ENCODE results near the gene FADD.
"Not testable (repeated sequence)": the region's sequence is repeated elsewhere in the genome, so short reads cannot be mapped to it uniquely, and the experiment has no call there.

The FADD gene

DNA sequence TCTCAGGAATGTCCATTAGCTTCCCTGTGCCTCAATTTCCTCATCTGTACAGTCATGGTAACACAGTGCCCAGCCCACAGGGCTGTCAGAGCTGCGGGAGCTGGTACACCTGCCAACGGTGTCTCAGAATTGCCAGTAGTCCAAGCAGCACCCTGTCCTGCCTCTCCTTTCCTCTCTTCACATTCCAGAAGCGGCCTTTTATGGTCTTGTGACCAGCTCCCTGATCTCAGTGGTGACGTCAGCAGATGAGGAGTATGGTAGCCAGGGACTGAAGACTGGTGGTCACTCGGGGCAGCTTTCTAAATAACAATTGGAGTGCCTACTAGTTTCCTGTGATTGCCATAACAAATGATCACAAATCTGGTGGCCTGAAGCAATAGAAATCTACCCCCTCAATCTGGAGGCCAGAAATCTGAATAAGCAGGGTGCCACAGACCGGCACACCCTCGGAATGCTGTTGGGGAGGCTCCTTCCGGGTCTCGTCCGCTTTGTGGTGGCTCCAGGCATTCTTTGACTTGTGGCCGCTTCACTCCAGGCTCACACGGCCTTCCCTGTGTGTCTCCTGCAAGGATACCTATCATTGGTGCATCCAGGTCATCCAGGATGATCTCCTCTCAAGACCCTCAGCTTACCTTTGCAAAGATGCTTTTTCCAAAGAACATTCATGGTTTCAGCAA, 2.1 kb downstream of the FADD start:
- DNase-seq (ENCODE audit: low read depth) = no peak

DNA sequence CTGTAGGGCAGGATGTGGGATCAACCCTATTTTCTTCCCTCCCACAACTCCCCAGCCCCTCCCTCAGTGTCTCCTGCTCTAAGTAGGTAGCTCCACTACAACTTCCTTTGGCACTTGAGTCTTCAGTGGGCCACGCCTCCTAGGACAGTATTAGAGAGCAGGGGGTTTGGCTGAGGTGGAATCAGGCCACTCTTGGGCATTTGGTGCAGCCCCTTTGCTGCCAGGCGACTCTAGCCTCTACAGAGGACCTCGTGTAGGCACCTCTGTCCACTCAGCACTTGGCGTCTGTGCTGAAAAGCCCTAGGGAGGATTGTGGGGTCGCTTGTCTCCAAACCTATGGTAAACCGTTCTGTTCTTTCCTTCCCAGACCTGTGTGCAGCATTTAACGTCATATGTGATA, 2.7 kb downstream of the FADD start:
- DNase-seq (ENCODE audit: low read depth) = no peak

DNA sequence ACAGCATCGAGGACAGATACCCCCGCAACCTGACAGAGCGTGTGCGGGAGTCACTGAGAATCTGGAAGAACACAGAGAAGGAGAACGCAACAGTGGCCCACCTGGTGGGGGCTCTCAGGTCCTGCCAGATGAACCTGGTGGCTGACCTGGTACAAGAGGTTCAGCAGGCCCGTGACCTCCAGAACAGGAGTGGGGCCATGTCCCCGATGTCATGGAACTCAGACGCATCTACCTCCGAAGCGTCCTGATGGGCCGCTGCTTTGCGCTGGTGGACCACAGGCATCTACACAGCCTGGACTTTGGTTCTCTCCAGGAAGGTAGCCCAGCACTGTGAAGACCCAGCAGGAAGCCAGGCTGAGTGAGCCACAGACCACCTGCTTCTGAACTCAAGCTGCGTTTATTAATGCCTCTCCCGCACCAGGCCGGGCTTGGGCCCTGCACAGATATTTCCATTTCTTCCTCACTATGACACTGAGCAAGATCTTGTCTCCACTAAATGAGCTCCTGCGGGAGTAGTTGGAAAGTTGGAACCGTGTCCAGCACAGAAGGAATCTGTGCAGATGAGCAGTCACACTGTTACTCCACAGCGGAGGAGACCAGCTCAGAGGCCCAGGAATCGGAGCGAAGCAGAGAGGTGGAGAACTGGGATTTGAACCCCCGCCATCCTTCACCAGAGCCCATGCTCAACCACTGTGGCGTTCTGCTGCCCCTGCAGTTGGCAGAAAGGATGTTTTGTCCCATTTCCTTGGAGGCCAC, 3.3 kb downstream of the FADD start:
- no peak for DNase-seq (ENCODE audit: low read depth)

DNA sequence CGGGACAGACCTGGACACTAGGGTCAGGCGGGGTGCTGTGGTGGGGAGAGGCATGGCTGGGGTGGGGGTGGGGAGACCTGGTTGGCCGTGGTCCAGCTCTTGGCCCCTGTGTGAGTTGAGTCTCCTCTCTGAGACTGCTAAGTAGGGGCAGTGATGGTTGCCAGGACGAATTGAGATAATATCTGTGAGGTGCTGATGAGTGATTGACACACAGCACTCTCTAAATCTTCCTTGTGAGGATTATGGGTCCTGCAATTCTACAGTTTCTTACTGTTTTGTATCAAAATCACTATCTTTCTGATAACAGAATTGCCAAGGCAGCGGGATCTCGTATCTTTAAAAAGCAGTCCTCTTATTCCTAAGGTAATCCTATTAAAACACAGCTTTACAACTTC, 3.9 kb downstream of the FADD start:
- DNase-seq (ENCODE audit: low read depth) = no peak

DNA sequence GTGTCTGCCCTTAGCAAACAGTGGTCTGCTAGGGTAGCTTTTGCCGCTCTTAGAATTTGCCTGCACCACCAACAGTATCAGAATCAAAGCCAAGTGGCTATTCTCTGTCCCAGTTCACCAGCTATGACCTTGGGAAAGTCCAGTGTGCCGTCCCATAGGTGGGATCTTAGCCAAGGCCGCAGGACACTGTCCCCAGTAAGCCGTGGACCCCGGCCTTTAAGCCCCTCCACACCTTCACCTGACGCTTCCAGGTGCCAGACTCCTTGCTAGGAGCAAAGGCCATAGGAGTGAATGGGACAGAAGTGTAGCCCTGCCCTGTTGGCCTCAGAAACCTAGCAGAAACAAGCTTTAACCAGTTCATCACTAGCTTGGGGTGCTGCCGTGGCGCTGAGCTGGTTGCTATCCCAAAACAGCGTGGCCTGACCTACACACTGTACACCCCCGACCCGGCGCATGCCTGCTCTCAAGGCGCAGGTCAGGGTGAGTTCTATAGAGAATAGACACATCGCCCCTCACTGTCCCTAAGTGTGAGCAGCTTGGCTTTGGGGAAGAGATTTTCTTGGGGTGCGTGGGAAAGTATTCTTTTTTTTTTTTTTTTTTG, 4.5 kb downstream of the FADD start:
- DNase-seq (ENCODE audit: low read depth) = no peak

DNA sequence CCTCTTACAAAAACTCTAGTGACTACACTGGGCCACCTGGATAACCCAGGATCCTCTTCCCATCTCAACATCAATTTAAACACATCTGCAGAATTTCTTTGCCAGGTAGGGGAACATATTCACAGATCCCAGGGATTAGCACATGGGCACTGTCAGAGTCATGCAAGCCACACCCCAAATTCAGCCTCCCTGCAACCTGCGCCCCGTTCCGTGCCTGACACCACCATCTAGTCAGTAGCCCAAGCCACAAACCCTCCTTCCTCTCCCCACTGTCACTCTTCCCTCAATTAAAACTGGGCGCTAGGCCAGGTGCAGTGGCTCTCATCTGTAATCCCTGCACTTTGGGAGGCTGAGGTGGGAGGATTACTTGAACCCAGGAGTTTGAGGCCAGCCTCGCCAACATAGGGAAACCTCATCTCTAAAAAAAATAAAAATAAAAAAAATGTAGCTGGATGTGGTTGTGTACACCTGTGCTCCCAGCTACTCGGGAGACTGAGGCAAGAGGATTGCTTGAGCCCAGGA, 6.4 kb downstream of the FADD start:
- DNase-seq (ENCODE audit: low read depth) = no peak

DNA sequence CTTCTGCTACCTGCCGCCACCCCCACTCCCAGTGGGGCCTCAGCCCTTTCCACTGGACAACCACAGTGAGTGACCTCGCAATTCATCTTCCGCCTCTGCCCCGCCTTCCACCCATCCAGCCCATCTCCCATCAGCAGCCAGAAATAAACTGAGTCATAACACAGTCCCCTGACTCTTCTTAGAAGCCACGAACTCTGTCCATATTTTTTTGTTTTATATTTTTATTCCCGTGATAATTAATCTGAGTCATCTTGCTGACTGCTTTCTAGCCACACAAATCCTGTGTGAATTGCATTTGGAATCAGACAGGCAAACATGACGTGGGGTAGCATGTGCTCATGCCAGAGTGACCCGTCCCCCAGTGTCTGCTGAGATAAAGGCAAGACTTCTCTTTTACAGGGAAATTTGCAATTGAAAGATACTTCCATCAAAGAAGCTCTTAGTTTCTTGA, 7.0 kb downstream of the FADD start:
- peak; percentile 93 for DNase-seq (ENCODE audit: low read depth)

DNA sequence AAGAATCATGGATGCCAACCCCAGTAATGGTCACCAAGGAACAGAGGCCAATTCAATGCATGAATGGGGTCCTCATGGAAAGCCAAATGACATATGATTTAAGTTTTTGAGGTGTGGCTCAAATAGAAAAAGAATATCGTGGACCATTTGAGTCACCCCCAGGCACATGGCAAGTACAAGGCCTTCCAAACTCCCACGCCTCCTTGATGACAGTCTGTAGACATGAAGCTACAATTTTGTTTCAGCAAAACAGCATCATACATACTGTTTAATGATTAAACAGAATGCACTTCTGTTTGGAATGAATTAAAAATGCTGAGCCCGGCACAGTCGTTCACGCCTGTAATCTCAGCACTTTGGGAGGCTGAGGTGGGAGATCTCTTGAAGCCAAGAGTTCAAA, 7.4 kb downstream of the FADD start:
- DNase-seq (ENCODE audit: low read depth) = peak; percentile 41

DNA sequence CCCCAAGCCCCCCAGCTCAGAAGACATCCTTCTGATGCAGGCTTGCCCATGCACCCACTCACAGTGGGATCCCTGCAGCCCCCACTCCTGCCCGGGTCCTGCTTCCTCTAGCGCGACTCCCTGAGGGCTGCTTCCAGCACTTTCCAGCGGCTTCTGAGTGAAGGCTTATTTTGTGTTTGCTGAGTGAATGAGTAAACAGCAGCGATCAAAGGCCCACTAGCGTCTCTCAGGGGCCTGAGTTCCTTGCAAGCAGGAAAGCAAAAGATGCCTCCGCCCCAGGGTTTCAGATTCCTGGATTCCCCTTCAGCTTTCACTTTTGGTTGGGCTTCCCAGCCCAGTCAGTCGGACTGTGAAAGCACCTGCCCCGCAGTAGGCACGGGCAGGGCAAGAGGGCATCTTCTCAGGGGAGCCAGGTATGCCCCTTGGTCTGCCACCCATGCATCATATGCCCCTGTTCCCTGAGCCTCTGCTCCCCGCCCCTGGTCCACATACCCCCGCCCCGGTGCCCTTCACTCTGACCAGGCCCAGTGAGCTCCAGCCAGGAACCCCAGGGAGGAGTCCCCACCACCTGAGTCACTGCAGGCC, 9.2 kb downstream of the FADD start:
- no peak for DNase-seq (ENCODE audit: low read depth)

DNA sequence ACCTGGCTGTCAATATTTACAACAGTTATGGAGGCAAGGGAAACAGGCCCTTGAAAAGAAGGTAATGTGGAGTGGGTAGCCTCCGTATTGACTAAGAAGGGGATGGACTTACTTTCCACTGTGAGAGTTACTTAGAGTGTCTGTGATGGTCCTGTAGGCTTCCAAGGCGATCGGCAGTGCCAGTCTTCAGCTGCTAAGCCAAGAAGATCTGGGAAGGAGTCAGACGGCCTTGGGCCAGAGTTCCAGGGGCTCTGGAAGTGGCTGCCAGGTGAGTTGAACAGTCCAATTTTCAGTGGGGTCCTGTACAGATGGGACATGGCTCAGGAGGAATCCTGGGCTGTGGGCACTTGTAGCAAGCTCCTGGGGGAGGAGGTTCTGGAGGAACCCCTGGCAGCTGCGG, 14.3 kb downstream of the FADD start:
- DNase-seq (ENCODE audit: low read depth) = not testable (repeated sequence)

DNA sequence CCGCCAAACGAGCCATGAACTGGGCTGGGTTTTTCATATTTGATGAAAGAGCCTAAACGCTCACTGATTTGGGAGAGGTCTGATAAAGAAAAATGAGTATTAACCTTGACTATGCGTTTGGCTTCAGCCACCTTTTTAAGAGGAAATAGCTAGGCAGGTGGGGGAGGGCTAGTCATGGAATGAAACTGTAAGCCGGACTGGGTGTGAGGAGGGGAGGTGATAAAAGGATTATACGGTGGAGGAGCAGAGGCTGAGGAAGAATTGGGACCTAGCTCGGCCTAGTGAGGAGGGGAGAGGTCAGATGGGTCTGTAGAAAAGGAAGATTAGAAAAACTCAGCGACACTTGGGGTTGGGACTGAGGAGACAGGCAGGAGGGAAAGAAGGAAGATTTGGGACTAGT, 15.0 kb downstream of the FADD start:
- not testable (repeated sequence) for DNase-seq (ENCODE audit: low read depth)

DNA sequence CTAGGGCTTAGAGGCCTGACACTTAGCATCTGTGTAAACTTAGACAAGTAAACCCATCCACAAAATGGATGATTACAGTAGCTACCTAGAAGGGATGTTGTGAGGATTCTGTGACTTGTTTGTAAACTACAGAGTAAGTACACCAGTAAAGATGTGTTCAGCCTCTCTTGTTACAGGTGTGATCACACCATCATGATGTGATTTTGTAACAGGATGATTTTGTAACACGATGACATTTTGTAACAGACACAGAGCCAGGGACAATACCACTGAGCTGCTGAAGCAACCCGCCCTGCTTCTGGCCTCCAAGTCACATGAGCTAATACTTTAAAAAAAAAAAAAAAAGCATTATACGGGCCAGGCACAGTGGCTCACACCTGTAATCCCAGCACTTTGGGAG, 17.0 kb downstream of the FADD start:
- no peak for DNase-seq (ENCODE audit: low read depth)

DNA sequence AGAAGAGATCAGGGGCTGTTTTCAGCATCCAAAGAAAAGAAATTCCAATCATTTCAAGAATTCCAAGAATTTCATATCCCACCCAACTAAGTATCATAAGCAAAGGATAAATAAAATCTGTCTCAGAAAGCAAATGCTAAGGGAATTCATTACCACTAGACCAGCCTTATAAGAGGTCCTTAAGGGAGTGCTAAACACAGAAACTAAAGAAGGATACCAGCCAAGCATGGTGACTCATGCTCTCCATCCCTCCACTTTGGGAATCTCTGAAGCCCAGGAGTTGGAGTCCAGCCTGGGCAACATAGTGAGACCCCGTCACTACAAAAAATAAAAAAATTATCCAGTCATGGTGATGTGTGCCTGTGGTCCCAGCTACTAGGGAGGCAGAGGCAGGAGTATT, 17.8 kb downstream of the FADD start:
- DNase-seq (ENCODE audit: low read depth) = no peak

DNA sequence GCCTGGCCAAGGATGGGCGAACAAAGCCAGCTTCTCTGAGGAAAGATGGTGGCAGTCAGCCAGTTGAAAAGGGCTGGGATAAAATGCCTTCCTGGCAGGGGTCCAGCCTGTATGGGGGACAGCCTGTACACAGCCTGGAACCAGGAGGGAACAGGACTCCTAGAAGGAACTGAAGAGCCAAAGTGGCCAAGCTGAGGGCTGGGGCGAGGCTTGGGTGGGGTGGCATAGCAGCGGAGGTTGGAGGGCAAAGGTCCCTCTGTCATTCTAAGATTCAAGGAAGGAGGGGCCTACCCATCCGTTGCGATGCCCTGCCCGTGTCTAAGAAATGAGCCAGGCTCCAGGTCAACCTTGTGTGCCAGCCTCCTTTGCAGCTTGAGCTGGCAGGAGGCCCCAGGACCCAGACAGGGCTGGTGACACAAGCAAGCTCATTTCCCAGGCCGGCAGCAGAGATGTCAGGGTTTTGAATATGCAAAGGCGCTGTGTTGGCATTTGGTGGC, 22.6 kb downstream of the FADD start:
- no peak for DNase-seq (ENCODE audit: low read depth)

DNA sequence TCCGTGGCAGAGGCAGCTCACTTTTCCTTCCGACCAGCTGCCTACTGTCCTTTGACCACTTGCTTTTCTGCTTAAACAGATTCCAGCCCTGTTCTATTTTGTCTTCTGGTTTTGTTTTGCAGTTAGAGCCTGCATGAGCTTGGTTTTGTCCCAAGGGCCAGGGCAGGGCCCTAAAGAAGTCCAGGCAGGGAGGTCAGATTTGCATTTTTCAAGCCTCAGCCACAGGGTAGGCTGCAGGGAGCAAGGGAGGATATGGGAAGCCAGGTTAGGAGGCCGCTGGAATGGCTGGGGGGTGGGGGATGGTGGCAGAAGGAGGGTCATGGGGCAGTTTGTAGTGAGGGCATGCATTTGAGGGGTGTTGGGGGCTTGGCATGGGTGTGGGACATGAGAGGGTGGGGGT, 23.1 kb downstream of the FADD start:
- no peak for DNase-seq (ENCODE audit: low read depth)

DNA sequence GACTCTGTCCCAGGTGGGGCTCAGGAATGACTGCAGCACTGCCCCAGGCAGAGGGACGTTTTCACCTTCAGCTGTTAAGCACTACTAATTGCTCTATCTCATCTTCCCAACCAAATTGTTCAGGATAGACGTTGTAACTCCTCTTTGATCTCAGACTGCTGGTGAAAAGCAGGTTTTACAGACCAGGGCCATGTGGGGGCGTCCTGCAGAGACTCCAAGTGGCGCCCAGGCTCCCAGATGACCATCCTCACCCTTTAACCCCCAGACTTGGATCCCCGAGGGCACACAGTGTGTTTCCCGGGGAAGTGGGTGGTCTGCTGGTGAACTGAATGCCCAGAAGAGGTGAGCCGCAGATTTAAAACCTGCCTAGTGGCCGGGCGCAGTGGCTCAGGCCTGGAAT, 23.9 kb downstream of the FADD start:
- no peak for DNase-seq (ENCODE audit: low read depth)

DNA sequence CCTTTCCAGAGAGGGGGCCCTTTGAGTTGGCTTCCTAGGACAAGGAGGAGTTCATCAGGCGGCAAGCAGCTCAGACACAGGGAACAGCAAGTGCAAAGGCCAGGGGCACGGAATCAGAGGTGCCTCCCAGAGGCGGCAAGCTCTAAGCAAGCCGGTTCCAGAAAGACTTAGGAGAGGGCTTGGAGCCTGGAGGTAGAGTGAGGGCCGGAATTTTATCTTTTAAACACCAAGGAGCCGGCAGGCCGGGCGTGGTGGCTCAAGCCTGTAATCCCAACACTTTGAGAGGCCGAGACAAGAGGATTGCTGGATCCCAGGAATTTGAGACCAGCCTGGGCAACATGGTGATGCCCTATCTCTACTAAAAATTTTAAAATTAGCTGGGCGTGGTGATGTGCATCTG, 26.6 kb downstream of the FADD start:
- DNase-seq (ENCODE audit: low read depth) = no peak

DNA sequence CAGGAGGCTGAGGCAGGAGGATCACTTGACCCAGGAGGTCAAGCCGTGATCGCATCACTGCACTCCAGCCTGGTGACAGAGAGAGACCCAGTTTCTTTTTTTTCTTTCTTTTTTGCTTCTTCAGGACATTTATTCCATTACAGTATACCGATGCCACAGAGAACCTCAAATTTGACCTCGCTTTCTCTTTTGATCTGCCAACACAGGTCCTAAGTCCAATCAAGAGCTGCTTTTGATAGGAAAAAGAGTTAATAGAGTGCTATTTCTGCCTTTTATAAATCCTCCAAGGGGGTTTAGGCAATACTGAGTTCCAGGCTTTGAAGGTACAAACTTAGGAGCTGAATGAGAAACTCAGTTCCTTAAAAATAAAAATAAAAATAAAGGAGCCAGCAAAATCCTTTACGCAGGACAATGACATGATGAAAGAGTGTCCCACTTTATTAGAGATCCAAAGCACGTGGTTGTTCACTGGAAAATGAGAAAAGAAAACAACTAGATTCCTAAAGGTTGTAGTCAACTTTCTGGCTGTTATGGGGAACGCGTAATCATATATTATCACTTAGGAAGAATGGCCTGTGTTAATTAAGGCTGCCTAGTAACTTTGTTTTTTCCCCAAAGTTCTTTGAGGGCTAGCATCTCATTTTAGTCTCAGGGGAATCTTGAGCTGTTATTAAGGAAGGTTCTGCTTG, 27.2 kb downstream of the FADD start:
- DNase-seq (ENCODE audit: low read depth) = no peak

DNA sequence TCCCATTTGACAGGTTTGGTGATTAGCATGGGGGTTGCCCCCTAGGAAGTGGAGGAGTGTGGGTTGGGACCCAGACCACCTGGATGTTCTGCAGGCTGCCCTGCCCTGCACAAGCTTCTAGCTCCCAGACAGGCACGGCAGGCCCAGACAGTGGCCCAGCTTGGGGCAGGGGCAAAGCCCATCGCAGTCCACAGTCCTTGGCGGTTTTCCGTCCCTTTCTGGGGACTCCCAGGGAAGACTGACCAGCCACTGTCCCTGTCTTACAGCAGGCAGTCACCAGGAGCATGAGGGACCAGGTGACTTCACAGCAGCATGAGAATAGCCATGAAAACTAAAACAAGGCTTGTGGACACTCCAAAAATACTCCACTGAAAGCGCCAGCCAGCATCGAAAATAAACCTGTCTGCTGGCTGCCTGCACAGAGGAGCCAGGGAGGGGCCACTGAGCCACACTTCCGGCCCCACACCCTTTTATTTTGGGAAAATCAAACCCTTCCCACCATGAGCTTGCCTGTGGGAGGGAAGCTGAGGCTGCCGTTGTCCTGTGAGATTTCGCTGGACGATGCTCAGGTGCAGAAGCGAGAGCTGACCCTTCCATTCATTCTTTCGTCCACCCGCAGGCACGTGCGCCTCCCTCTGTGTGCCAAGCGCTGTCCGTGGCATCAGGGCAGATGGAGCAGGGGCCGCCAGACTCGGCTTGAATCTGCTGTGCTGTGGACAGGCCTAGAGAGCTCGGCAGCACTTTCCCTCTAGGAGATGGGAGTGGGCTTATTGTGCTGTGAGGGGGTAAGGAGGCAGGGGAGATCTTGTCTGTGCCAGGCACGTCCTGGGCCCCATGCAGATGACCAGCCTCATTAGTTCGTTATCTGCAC, 28.0 kb downstream of the FADD start:
- DNase-seq (ENCODE audit: low read depth) = no peak

DNA sequence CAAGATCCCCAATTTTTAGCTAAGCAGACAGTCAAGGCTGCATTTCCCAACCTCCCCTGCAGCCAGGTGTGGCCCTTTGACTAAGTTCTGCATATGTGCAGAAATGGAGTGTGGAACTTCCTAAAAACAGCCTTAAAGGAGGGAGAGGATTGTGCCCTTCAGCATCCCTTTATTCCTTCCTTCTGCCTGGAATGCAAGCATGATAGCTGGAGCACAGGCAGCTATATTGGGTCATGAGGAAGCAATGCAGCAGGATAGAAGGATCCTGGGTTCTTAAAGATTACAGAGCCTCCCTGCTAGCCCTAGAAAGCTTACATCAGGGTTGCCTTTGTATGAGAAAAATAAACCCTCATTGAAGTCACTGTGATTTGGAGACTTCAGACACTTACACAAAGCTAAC, 29.9 kb downstream of the FADD start:
- no peak for DNase-seq (ENCODE audit: low read depth)

DNA sequence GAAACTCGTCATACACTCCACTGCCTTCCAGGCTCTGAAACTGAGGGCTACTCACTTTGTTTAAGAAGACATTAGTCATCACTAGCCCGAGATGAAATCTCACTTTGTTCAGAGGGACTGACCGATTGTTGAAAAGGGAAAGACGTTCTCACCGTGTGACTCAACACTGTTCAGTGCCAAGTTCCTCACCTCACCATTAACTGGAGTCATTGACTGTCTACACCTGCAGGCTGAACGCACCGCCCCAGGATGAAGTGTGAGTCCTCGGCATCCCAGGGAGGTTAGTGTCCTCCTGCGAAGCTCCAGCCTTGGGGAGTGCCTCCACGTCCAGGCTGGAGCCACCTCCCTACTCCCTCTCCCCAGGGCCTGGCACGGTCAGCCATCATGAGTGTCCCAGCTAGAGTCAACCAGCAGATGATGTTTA, 30.4 kb downstream of the FADD start:
- peak; percentile 55 for DNase-seq (ENCODE audit: low read depth)
